GM12873 (cell line): Measurements from ENCODE around the gene ARHGAP23.

Source experiments
- TF ChIP-seq, protein P1 (sequence below): IDR thresholded peaks from 2 replicates; pipeline ENCODE4 v1.5.1; 2012; ENCODE audit warnings: low read depth, mild to moderate bottlenecking, moderate library complexity, low read length, control low read depth; ENCODE audit not compliant: insufficient read depth; ENCODE audit errors: missing control alignments

ARHGAP23 gene

DNA sequence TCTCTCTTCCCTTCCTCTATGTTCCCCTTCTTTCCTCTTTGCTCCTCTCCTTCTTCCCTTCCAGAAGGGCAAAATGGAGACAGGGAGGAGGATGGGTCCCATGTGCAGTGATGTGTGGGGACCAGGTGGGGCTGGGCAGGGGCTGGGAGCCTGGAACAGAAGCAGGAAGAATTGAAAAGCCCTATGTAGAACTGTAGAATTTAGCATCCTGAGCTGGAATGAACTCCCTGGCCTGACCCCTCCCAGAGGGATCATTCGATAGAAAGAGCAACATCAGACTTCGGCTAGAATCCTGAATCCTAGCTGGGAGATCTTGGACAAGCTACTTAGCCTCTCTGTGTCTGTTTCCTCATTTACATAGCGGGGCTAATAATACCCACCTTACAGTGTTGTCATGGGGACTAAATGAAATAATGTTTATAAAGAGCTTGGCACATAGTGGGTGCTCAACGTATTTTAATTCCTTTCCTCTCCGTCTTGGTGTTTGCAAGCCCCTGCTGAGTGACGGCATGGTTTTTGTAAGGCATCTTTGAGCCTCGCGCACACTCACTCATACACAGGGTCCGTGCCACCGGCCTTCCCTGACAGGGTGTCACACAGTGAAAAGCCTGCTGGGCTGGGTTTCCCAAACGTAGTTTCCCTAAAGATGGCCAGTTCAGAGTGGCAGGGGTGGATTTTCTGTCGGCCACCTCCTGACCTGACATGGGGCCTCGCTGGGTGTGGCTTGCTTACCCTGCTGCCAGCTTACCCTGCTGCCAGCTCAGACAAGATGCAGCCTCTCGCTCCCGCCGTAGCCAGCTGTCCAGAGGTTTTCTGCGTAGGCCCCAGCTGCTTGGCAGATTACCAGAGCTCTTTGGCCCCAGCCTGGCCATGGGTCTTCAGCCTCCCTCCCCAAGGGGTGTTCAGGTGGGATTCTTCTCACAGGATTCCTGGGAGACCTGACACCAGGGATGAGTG, 6.1 kb upstream of the ARHGAP23 start:
- TF ChIP-seq, protein P1, sequence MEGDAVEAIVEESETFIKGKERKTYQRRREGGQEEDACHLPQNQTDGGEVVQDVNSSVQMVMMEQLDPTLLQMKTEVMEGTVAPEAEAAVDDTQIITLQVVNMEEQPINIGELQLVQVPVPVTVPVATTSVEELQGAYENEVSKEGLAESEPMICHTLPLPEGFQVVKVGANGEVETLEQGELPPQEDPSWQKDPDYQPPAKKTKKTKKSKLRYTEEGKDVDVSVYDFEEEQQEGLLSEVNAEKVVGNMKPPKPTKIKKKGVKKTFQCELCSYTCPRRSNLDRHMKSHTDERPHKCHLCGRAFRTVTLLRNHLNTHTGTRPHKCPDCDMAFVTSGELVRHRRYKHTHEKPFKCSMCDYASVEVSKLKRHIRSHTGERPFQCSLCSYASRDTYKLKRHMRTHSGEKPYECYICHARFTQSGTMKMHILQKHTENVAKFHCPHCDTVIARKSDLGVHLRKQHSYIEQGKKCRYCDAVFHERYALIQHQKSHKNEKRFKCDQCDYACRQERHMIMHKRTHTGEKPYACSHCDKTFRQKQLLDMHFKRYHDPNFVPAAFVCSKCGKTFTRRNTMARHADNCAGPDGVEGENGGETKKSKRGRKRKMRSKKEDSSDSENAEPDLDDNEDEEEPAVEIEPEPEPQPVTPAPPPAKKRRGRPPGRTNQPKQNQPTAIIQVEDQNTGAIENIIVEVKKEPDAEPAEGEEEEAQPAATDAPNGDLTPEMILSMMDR: no peak

DNA sequence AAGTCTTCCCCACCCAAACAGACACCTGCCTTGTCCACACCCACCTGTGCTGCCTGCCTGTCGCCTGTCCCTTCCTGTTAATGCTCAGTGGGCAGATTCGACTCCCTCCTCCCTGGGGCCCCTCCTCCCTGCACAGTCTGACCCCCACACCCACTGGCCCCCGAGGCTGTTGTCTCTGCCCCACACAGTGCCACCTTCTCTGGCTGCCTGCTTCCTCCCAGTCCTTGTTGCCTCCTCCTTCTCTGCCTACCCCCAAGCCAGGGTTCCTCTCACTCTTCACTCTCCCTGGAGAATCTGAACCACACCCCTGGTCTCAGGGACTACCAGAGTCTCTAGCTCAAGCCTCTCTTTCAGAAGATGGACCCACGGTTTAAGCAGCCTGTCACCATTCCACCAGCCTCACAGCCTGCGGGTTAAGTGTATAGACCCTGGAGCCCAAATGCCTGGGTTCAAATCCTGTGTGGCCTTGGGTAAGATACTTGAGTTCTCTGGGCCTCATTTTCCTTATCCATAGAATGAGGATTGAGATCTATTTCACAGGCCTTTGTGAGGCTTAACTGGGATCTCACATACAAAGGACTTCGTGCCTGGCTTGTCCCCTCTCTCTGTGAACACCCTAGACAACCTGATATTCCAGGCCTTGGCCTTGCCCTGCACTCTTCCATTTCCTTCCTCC, 3.8 kb upstream of the ARHGAP23 start:
- TF ChIP-seq, protein P1: no peak

DNA sequence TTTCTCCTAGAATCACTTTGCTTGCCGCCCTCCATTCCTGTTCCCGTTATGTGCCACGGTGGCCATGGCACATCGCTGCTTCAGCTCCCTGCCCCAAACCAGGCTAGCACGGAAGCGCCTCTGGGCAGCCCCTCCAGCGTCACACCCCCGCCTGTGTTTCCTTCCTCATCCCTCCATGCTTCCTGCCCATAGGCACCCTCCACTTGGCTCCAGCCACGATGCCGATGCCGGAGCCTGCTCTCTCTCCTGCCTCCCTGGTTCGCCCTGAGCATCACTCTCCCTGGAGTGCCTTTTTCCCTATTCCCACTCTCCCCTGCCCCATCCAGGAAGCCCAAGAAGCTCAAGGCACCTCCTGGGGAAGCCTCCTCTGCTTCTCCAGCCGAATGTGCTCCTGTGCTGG, 3.2 kb upstream of the ARHGAP23 start:
- TF ChIP-seq, protein P1: no peak

DNA sequence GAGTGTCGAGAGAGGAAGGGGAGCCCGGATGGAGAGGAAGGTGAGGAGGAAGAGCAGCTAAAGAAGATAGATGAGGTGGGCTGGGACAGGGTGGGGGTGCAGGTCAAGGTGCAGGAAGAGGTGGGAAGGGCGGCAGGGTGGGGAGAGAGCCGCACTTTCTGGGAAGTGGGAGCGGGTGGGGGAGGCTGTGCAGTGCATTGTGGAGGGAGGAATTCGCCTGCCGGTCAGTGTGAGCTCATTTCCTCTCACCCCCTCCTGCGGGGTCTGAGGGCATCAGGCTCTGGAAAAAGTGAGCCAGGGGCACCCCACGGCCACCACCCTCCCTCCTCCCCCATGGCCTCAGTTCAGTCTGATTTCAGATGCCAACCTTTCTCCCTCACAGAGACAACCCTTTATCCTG, 2.5 kb upstream of the ARHGAP23 start:
- TF ChIP-seq, protein P1: no peak

DNA sequence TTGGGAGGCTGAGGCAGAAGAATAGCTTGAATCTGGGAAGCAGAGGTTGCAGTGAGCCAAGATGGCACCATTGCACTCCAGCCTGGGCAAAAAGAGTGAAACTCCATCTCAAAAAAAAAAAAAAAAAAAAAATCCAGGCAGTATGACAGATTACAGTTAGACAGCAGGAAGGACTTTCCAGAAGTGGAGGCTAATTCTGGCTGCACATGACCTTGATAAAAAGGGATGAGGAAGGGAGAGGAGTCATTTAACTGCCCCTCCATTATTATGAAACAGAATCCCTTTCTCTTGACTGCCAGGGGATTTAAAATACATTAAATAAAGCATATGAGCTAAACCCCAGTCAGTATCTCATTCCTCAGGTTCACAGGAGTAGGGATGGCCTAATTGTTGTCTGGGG, 1.8 kb upstream of the ARHGAP23 start:
- TF ChIP-seq, protein P1: no peak

DNA sequence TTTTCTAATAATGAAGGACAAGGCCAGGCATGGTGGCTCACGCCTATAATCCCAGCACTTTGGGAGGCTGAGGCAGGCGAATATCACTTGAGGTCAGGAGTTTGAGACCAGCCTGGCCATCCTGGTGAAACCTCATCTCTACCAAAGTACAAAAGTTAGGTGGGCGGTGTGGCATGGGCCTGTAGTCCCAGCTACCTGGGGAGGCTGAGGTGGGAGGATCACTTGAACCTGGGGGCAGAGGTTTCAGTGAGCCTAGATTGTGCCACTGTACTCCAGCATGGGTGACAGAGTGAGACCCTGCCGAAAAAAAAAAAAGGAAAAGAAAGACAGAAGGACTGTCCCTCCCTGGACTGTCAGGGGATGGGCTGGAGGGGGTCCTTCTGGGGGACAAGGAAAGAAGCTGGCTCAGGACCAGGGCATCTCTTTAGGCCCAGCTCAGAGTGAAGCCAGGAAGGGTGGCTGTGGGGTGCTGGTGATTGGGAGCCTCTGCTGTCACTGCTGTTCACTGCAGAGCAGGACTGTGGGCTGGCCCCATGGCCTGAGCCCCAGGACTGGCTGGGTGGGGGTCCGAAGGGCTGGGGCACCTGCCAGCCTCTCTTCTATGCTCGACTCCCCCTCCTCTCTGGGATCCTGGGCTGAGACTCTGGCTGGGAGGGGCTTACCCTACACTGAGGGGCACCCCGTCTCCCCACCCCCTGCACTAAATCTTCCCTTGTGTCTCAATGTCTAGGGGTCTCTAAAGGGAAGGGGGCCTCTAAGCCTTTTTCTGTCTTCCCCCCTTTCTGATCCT, 909 bp upstream of the ARHGAP23 start:
- TF ChIP-seq, protein P1: no peak

DNA sequence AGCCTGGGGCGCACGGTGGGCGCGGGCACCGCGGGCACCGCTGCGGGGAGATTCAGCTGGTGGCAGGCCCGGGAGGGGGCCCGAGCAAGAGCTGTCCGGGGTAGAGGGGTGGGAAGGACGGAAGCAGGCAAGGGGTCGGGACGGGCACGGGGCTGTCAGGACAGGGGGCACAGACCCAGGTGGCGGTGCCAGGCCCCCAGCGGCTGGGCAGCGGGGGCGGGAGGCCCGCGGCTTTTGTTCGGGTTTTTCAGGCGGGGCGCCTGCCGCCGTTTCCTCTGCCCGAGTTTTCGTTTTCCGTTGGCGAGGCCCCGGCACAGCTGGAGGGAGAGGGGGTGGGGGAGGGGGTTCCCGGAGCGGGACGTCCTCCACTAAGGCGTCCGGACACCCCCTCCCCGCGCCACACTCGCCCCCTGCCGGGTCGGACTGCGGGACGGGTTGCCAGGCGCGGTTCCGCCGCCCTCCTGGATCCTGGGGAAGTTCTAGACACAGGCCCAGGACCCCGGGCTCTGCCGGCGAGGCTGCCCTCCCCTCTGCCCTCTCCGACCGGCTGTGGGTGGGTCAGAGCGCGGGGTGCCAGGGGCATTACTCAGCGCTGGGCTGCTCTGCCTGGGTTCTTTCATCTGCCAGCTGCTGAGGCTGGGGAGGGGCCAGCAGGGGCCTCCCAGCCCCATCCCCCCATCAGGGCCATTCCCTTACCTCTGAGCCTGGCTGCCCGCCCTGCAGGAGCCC, 543 bp downstream of the ARHGAP23 start:
- TF ChIP-seq, protein P1: no peak
